Suprapubic skin (tissue), 4 donors: Measurements from ENCODE around the gene NRSN2. TPM values are rescaled to one million over a fixed set of nuclear protein-coding genes. Genes with fewer than 3 reads are reported as not detected.
A peak's percentile ranks its signal among the peaks of the same experiment; 100 is the strongest.

Experiments
- DNase-seq, 2 donors: peaks; one replicate each; pipeline ENCODE4 v3.0.0-alpha.2; 2019; ENCODE audit warnings: low spot score in 2 of 2
- H3K27ac ChIP-seq: fragments of 200-600 bp; sonication (generic); one replicate; pipeline ENCODE4 v1.5.1; 2019
- H3K27me3 ChIP-seq: fragments of 200-600 bp; sonication (generic); one replicate; pipeline ENCODE4 v1.5.1; 2019
- H3K36me3 ChIP-seq: fragments of 200-600 bp; sonication (generic); one replicate; pipeline ENCODE4 v1.5.1; 2019
- H3K4me1 ChIP-seq: fragments of 200-600 bp; sonication (generic); one replicate; pipeline ENCODE4 v1.5.1; 2019
- H3K4me3 ChIP-seq: fragments of 200-600 bp; sonication (generic); one replicate; pipeline ENCODE4 v1.5.1; 2019; ENCODE audit warnings: mild to moderate bottlenecking
- H3K9me3 ChIP-seq: fragments of 200-600 bp; sonication (generic); one replicate; pipeline ENCODE4 v1.5.1; 2019
- EP300 ChIP-seq: sonication (generic); formaldehyde crosslinking; IDR thresholded peaks from one replicate; pipeline ENCODE4 v1.6.1; 2017; ENCODE audit warnings: antibody characterized with exemption
- POLR2A ChIP-seq, 2 donors: fragments of 450-650 bp; IDR thresholded peaks; one replicate each; pipeline ENCODE4 v1.6.1; 2017; ENCODE audit warnings: antibody characterized with exemption in 2 of 2, mild to moderate bottlenecking in 2 of 2, moderate library complexity in 2 of 2
- POLR2AphosphoS5 ChIP-seq, 3 donors: sonication (generic); formaldehyde crosslinking; IDR thresholded peaks; one replicate each; pipeline ENCODE4 v1.6.1; 2017; ENCODE audit warnings: antibody characterized with exemption in 3 of 3
- WGBS: methylation state at CpG from one replicate; pipeline ENCODE4 v1.1.5; 2018; 5-methylcytosine and 5-hydroxymethylcytosine counted together
- total RNA-seq, 4 donors: library from RNA; depleted of rRNA; stranded (reverse); fragments of >200 nt; gene quantifications; one replicate each; pipeline ENCODE4 v1.1.0, GENCODE V29; 2016
- TF ChIP-seq, protein P1 (sequence below), 2 donors: fragments of 200-600 bp in 1 of 2; fragments of 450-650 bp in 1 of 2; sonication (generic) in 1 of 2; IDR thresholded peaks; one replicate each; pipeline ENCODE4 v1.5.1; 2016 to 2019; ENCODE audit warnings: antibody characterized with exemption in 2 of 2, mild to moderate bottlenecking in 1 of 2, moderate library complexity in 1 of 2

NRSN2 gene
- total RNA-seq, 4 donors from 2014 or later = 8.1 to 11.4 (median 10.9) TPM

DNA sequence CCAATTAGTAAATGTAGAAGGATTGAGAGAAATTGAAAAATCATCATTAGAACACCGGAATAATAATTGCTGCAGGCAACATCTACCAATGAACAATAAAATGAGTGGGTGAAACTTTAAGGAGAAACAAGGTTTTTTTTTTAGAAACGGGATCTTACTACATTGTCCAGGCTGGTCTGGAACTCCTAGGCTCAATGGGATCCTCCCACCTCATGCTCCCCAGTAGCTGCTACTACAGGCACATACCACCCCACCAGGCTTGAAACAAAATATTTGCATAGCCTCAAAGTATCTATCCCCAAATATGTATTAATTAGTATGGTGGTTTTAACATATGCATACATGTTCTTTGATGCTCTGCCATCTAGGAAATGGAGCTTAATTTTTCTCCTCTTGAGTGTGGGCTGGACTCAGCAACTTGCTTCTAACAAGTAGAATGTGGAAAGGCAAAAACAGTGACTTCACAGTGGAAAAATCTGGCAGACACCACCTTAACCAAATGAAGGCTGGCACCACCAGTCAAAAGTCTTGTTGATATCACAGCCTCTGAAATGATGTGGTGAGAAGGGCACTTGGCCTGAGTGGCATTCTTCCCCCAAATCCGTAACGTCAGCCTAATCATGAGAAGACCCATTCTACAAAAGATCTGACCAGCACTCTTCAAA, 12.1 kb downstream of the NRSN2 start:
- Histone ChIP-seq H3K36me3 (no peaks in the 10 kb centered on the region), H3K9me3 (no peaks in the 10 kb centered on the region), H3K27ac (no peak overlapping the region), H3K4me3 (no peak overlapping the region), H3K4me1 (peaks cover 32% of the 10 kb centered on the region), H3K27me3 (no peaks in the 10 kb centered on the region)
- WGBS = 63% methylated on average over 4 of the region's 4 CpGs
- no peak for DNase-seq
- TF ChIP-seq, protein P1, sequence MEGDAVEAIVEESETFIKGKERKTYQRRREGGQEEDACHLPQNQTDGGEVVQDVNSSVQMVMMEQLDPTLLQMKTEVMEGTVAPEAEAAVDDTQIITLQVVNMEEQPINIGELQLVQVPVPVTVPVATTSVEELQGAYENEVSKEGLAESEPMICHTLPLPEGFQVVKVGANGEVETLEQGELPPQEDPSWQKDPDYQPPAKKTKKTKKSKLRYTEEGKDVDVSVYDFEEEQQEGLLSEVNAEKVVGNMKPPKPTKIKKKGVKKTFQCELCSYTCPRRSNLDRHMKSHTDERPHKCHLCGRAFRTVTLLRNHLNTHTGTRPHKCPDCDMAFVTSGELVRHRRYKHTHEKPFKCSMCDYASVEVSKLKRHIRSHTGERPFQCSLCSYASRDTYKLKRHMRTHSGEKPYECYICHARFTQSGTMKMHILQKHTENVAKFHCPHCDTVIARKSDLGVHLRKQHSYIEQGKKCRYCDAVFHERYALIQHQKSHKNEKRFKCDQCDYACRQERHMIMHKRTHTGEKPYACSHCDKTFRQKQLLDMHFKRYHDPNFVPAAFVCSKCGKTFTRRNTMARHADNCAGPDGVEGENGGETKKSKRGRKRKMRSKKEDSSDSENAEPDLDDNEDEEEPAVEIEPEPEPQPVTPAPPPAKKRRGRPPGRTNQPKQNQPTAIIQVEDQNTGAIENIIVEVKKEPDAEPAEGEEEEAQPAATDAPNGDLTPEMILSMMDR (IDR thresholded peaks at IDR 0.05) = no peak
- TF ChIP-seq POLR2AphosphoS5 (IDR thresholded peaks at IDR 0.05) (no peak), POLR2A (IDR thresholded peaks at IDR 0.05) (no peak), EP300 (no peak)

DNA sequence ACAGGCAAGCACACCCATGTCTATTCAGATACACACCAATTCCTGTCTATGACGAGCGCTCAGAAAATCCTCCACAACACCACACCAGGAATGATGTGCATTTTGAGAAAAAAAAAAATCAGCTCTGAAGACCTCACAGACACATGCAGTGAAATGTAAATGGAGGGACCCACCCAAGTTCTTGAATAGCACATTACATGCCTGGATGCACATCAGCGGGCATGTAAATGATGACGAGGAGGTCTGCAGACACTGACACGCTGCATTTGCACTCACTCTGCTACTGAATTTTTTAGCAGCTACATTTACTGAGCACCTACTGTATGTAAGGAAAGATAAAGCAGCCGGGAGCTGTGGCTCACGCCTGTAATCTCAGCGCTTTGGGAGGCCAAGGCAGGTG, 14.7 kb downstream of the NRSN2 start:
- H3K27me3 ChIP-seq = no peaks in the 10 kb centered on the region
- H3K4me1 ChIP-seq = peaks cover 53% of the 10 kb centered on the region
- no peak overlapping the region for H3K27ac ChIP-seq
- WGBS = 77% methylated on average over 8 of the region's 8 CpGs
- no peak for TF ChIP-seq POLR2A (IDR thresholded peaks at IDR 0.05)
- TF ChIP-seq, protein P1 (IDR thresholded peaks at IDR 0.05) = no peak
- H3K4me3 ChIP-seq = no peak overlapping the region
- no peaks in the 10 kb centered on the region for H3K36me3 ChIP-seq
- H3K9me3 ChIP-seq = no peaks in the 10 kb centered on the region
- DNase-seq = no peak

DNA sequence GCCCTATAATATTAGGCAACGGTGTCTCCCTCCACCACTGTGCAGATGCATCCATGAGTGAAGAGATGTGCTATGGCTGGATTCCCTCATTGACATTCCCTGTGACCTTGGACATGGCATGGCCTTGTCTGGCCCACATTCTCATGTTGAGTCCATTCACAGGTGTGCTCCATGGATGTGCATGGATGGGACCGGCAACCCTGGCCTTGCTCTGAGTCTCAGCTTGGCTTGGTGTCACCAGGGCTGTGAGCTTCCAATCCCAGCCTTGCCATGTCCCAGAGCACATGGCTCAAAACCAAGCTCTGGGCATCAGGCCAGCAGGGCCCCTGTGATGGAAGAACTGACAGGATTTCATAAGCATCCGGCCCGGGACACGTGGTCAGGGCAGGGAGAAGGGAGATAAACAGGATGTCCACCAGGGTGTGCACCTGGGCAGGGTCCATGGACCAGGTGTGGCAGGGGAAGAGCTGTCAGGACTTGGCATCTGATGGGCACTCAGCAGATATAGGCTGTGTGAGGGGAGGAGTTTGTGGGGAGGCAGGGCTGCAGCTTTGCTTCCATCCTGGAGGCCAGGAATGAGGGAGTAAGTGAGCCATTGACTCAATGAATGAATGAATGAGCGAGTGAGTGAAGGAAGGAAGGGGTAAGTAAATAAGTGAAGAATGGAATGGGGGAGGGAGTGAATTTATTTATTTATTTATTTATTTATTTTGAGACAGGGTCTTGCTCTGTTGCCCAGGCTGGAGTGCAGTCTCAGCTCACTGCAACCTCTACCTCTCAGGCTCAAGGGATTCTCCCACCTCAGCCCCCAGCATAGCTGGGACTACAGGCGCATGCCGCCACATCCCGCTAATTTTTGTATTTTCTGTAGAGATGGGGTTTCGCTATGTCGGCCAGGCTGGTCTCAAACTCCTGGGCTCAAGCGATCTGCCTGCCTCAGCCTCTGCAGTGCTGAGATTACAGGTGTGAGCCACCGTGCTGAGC, 15.7 kb downstream of the NRSN2 start:
- Histone ChIP-seq H3K4me1 (peaks cover 55% of the 10 kb centered on the region), H3K36me3 (no peaks in the 10 kb centered on the region), H3K4me3 (no peak overlapping the region), H3K9me3 (no peaks in the 10 kb centered on the region), H3K27me3 (no peaks in the 10 kb centered on the region), H3K27ac (peak overlapping the region; percentile 59)
- no peak for TF ChIP-seq EP300
- TF ChIP-seq POLR2AphosphoS5 (IDR thresholded peaks at IDR 0.05) = peak in 1 of 3 donors; percentile 57
- TF ChIP-seq, protein P1 (IDR thresholded peaks at IDR 0.05) = peak; percentile 22 to 35
- peak in 1 of 2 donors; percentile 91 for DNase-seq
- WGBS = 56% methylated on average over 13 of the region's 13 CpGs

DNA sequence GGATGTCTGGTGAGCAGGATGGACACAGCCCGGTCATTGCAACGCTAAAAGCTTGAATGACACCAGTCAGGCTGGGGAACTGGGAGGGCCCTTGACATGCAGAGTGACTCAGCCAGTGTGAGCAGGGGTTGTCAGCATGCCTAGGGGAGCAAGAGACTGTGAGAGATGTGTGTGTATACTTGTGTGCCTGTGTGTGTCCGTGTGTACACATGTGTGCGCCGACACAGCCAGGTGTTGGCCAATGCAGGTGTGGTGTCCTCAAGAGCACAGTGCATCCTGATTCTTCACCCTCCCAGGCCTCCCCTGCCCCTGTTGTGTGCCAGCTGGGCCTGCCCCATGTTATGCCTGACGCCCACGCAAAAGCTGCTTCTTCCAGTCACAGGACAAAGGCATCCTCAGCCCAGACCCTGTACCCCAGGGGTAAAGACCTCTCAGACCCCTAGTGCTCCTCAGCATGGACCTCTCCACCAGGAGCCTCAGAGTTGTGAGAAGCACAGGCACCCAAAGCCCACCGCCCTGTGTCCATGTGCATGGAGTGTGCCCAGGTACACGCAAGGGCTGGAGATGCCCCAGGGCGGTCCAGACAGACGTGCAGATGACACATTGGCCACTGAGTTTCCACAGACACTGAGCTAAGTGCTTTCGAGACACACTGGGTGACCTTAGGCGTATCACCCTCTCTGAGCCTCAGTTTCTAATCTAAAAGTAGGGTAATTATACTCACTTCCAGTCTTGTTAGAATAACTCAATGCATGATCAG, 16.6 kb downstream of the NRSN2 start:
- H3K4me1 ChIP-seq = peaks cover 55% of the 10 kb centered on the region
- H3K36me3 ChIP-seq = no peaks in the 10 kb centered on the region
- no peaks in the 10 kb centered on the region for H3K9me3 ChIP-seq
- no peak for TF ChIP-seq POLR2A (IDR thresholded peaks at IDR 0.05)
- no peak for TF ChIP-seq EP300
- TF ChIP-seq POLR2AphosphoS5 (IDR thresholded peaks at IDR 0.05) = no peak
- TF ChIP-seq, protein P1 (IDR thresholded peaks at IDR 0.05) = no peak
- no peak overlapping the region for H3K4me3 ChIP-seq
- H3K27ac ChIP-seq = peak overlapping the region; percentile 59
- DNase-seq = no peak
- no peaks in the 10 kb centered on the region for H3K27me3 ChIP-seq
- WGBS = 64% methylated on average over 7 of the region's 13 CpGs
